ENCODE data around the gene PKD1. TPM values are rescaled to one million over a fixed set of nuclear protein-coding genes. Genes with fewer than 3 reads are reported as not detected.

Gene PKD1
- total RNA-seq, 1 experiment from 2014 or later: 102 TPM

DNA sequence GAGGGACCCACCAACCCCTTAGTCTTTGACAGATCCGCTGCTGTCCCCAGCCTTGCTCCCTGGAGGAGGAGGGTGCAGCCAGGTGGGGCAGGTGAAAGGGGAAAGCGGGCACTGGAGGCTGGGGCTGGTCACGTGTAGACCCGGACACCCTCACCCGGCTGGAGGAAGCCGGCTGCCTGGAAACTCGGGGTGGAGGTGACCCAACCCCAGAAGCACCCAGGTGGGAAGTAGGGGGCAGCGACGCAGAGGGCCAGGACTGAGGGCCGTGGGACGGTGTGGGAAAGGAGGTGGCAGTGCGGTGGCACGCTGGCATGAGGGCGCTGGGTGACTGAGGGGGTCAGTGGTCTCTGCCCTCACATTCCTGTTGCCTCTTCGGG, 22.6 kb upstream of the PKD1 start (continued):
- TF ChIP-seq ZNF671 (CRISPR knock-in tag; IDR thresholded peaks at IDR 0.05) (no peak), PRRX2 (CRISPR knock-in tag; IDR thresholded peaks at IDR 0.05) (no peak), GTF2I (CRISPR knock-in tag; conservative IDR thresholded peaks at IDR 0.05) (no peak), SMAD4 (CRISPR knock-in tag; IDR thresholded peaks at IDR 0.05) (no peak), FOXJ3 (CRISPR knock-in tag; IDR thresholded peaks at IDR 0.05; ENCODE audit: borderline replicate concordance) (no peak)
- TF ChIP-seq, protein P1, sequence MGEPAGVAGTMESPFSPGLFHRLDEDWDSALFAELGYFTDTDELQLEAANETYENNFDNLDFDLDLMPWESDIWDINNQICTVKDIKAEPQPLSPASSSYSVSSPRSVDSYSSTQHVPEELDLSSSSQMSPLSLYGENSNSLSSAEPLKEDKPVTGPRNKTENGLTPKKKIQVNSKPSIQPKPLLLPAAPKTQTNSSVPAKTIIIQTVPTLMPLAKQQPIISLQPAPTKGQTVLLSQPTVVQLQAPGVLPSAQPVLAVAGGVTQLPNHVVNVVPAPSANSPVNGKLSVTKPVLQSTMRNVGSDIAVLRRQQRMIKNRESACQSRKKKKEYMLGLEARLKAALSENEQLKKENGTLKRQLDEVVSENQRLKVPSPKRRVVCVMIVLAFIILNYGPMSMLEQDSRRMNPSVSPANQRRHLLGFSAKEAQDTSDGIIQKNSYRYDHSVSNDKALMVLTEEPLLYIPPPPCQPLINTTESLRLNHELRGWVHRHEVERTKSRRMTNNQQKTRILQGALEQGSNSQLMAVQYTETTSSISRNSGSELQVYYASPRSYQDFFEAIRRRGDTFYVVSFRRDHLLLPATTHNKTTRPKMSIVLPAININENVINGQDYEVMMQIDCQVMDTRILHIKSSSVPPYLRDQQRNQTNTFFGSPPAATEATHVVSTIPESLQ (CRISPR knock-in tag; IDR thresholded peaks at IDR 0.05): no peak

DNA sequence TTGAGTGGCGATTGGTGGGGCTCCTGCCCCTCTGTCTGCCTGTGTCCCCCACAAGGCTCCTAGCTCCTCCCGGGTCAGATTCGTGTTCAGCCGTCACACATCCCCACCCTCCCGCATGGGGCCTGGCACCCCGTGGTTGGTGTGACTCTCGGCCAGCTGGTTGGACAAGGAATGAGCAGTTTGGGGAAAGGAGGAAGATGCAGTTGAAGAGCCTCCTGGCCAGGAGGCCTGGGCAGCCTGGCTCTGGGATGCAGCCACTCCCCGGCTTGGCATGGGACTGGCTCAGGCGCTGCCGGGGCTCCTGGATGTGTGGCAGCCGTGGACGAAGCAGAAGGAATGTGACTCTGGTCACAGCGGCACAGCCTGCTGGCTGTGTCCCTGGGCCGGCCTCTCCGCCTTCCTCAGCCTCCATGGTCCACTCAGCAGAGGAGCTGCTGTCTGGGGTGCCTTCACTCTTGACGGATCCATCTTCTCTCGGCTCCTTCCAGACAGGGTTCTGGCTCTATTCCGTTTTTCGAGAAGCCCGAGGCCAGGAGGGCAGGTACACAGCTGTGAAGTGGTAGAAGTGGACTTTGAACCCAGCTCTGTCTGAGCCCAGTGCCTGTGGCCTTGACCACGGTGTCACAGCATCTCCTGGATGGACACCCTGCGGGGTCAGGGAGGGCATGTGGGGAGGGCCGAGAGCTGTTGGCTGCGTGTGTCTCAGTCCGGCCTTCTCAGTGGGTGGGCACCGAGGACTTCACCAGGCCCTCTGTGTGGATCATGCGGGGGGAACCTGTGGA, 22.0 kb upstream of the PKD1 start:
- Mint-ChIP-seq H3K4me3 (peak overlapping the region; percentile 99), H3K9me3 (no peaks in the 10 kb centered on the region), H3K36me3 (peaks cover 24% of the 10 kb centered on the region), H3K27ac (peak overlapping the region; percentile 68), H3K27me3 (ENCODE audit: low read depth) (no peaks in the 10 kb centered on the region; the same call in 1 of the 2 replicates), H3K4me1 (peaks cover 29% of the 10 kb centered on the region)
- DNase-seq (ENCODE audit: low spot score) (no peak), ATAC-seq (no peak)
- CTCF ChIA-PET: interaction anchor here (1.3 kb wide), 1 partner anchor 38 kb away, joined by 4 read pairs; no protein-coding TSS in a partner anchor
- TF ChIP-seq GABPB1 (CRISPR knock-in tag; IDR thresholded peaks at IDR 0.05): peak; percentile 42; the same call in 1 of the 2 replicates
- TF ChIP-seq, protein P2, sequence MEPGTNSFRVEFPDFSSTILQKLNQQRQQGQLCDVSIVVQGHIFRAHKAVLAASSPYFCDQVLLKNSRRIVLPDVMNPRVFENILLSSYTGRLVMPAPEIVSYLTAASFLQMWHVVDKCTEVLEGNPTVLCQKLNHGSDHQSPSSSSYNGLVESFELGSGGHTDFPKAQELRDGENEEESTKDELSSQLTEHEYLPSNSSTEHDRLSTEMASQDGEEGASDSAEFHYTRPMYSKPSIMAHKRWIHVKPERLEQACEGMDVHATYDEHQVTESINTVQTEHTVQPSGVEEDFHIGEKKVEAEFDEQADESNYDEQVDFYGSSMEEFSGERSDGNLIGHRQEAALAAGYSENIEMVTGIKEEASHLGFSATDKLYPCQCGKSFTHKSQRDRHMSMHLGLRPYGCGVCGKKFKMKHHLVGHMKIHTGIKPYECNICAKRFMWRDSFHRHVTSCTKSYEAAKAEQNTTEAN (CRISPR knock-in tag; IDR thresholded peaks at IDR 0.05): no peak
- TF ChIP-seq HMGXB4 (CRISPR knock-in tag; IDR thresholded peaks at IDR 0.05): no peak
- TF ChIP-seq USF1 (CRISPR knock-in tag; IDR thresholded peaks at IDR 0.05): no peak
- POLR2A ChIA-PET: no interaction called here

- peaks cover 29% of the 10 kb centered on the region for H3K36me3 Mint-ChIP-seq
- no peaks in the 10 kb centered on the region for H3K9me3 Mint-ChIP-seq
- DNase-seq (ENCODE audit: low spot score) (no peak), ATAC-seq (no peak)
- no peak for TF ChIP-seq NR3C1 (CRISPR knock-in tag; conservative IDR thresholded peaks at IDR 0.05; ENCODE audit: low read depth)
- no peak for TF ChIP-seq ZNF263 (CRISPR knock-in tag; IDR thresholded peaks at IDR 0.05; ENCODE audit: low read depth)
- no peak for TF ChIP-seq ZNF219 (CRISPR knock-in tag; IDR thresholded peaks at IDR 0.05; ENCODE audit: borderline replicate concordance)
- TF ChIP-seq, protein P1 (CRISPR knock-in tag; IDR thresholded peaks at IDR 0.05): no peak
- no peak for TF ChIP-seq ATF3 (CRISPR knock-in tag; conservative IDR thresholded peaks at IDR 0.05)
- no peak for TF ChIP-seq SP1 (CRISPR knock-in tag; conservative IDR thresholded peaks at IDR 0.05)
- H3K27me3 Mint-ChIP-seq (ENCODE audit: low read depth): no peaks in the 10 kb centered on the region; the same call in 1 of the 2 replicates
- ChIA-PET POLR2A (no interaction called here), CTCF (interaction anchor here (1.3 kb wide), 1 partner anchor 38 kb away, joined by 4 read pairs; no protein-coding TSS in a partner anchor)
- peak overlapping the region; percentile 99 for H3K4me3 Mint-ChIP-seq
- peak overlapping the region; percentile 41; the same call in 1 of the 2 replicates for H3K27ac Mint-ChIP-seq
- H3K4me1 Mint-ChIP-seq: peaks cover 35% of the 10 kb centered on the region
Observed at GRCh38 chr16:2156849-2157224, 21.1 kb upstream of the PKD1 start.
